A673 (cell line): ENCODE measurements around the gene MAP4K4. TPM values are rescaled to one million over a fixed set of nuclear protein-coding genes. Genes with fewer than 3 reads are reported as not detected.

Experiments used
- BruUV-seq: library from RNA; stranded (reverse); fragments of 400-500 nt; replicated peaks from 2 replicates; lab custom pipeline; 2021; lab: Mats Ljungman, UMichigan
- CTCF ChIA-PET: fragments of 300-600 bp; sonication (Branson Sonifier 250); formaldehyde crosslinking; loops from one replicate; lab custom pipeline; 2022; ENCODE audit warnings: antibody characterized with exemption; lab: Charles Lee
- POLR2A ChIA-PET: fragments of 300-600 bp; sonication (Branson Sonifier 250); formaldehyde crosslinking; loops from one replicate; lab custom pipeline; 2022; ENCODE audit warnings: antibody characterized with exemption; ENCODE audit not compliant: low non-redundant PET; lab: Charles Lee
- DNase-seq: peaks from one replicate; pipeline ENCODE4 v3.0.0-alpha.2; 2015; ENCODE audit warnings: low spot score
- H3K27ac ChIP-seq: fragments of 200-600 bp; sonication (generic); 2 replicates; pipeline ENCODE4 v1.5.1; 2016; ENCODE audit warnings: mixed run types, low read depth, mild to moderate bottlenecking, mixed read lengths, antibody characterized with exemption, low read length; ENCODE audit not compliant: poor library complexity, severe bottlenecking
- H3K27me3 ChIP-seq: fragments of 200-600 bp; sonication (generic); replicated peaks from 2 replicates; pipeline ENCODE4 v1.6.1; 2017; ENCODE audit warnings: mixed run types, low read depth, mild to moderate bottlenecking, mixed read lengths, antibody characterized with exemption, low read length; ENCODE audit not compliant: insufficient read depth, poor library complexity
- H3K36me3 ChIP-seq: fragments of 200-600 bp; sonication (generic); 2 replicates; pipeline ENCODE4 v1.6.1; 2016; ENCODE audit warnings: mixed run types, mild to moderate bottlenecking, mixed read lengths, antibody characterized with exemption, low read length; ENCODE audit not compliant: insufficient read depth, poor library complexity, severe bottlenecking
- H3K4me1 ChIP-seq: fragments of 200-600 bp; sonication (generic); 2 replicates; pipeline ENCODE4 v1.6.1; 2017; ENCODE audit warnings: mixed run types, mild to moderate bottlenecking, mixed read lengths, antibody characterized with exemption, low read length; ENCODE audit not compliant: insufficient read depth, poor library complexity, severe bottlenecking
- H3K4me3 ChIP-seq: fragments of 200-600 bp; sonication (generic); 2 replicates; pipeline ENCODE4 v1.5.1; 2016; ENCODE audit warnings: low read depth, mixed run types, mild to moderate bottlenecking, mixed read lengths, low read length; ENCODE audit not compliant: poor library complexity, severe bottlenecking
- H3K9me3 ChIP-seq: fragments of 200-600 bp; sonication (generic); 2 replicates; pipeline ENCODE4 v1.6.1; 2016; ENCODE audit warnings: mixed run types, low read depth, mild to moderate bottlenecking, mixed read lengths, antibody characterized with exemption, low read length; ENCODE audit not compliant: poor library complexity, severe bottlenecking
- CTCF ChIP-seq: fragments of 300-800, 200-600 bp; sonication (generic); conservative IDR thresholded peaks from 2 replicates; pipeline ENCODE4 v1.5.1; 2017; ENCODE audit warnings: low read depth, mild to moderate bottlenecking, antibody characterized with exemption, low read length, moderate library complexity, mixed read lengths
- EZH2 ChIP-seq: fragments of 200-600 bp; sonication (generic); IDR thresholded peaks from 2 replicates; pipeline ENCODE4 v1.6.1; 2017; ENCODE audit warnings: borderline replicate concordance, low read depth, mild to moderate bottlenecking, mixed read lengths, antibody characterized with exemption, low read length; ENCODE audit not compliant: poor library complexity, severe bottlenecking
- intact Hi-C: fragments of 100-400 bp; cut with micrococcal nuclease; formaldehyde crosslinking; loops from one replicate; pipeline ENCODE4 v1.10.0; 2022; ENCODE audit not compliant: unreplicated experiment
- total RNA-seq: library from RNA; stranded (reverse); gene quantifications from 2 replicates; pipeline ENCODE4 v1.2.3, GENCODE V29; 2021

MAP4K4 gene
- total RNA-seq, 1 experiment from 2014 or later = 157 TPM

GRCh38 chr2:101823859-101824258 is 126.4 kb downstream of the MAP4K4 start:
- BruUV-seq = no TSS peak
- H3K27ac ChIP-seq = no peak overlapping the region

GRCh38 chr2:101826716-101827115 is 129.2 kb downstream of the MAP4K4 start:
- no TSS peak for BruUV-seq
- intact Hi-C loops = no loop called here
- no peak overlapping the region for H3K27ac ChIP-seq
- peaks cover 27% of the 10 kb centered on the region for H3K36me3 ChIP-seq
- no peaks in the 10 kb centered on the region for H3K9me3 ChIP-seq
- no peaks in the 10 kb centered on the region for H3K27me3 ChIP-seq
- TF ChIP-seq EZH2 = no peak
- TF ChIP-seq CTCF = no peak
- no peaks in the 10 kb centered on the region for H3K4me1 ChIP-seq
- ChIA-PET CTCF (no interaction called here), POLR2A (no interaction called here)
- no peak overlapping the region for H3K4me3 ChIP-seq
- no peak for DNase-seq

More at GRCh38 chr2:101823859-101824258, 126.4 kb downstream of the MAP4K4 start:
- Histone ChIP-seq H3K27me3 (no peaks in the 10 kb centered on the region), H3K4me3 (no peak overlapping the region), H3K9me3 (no peaks in the 10 kb centered on the region), H3K36me3 (peaks cover 19% of the 10 kb centered on the region), H3K4me1 (peaks cover 14% of the 10 kb centered on the region)
- CTCF ChIA-PET = interaction anchor here (1.4 kb wide), 1 partner anchor 127 kb away, joined by 6 read pairs; no protein-coding TSS in a partner anchor
- POLR2A ChIA-PET = no interaction called here
- intact Hi-C loops = no loop called here
- no peak for DNase-seq
- TF ChIP-seq CTCF (no peak), EZH2 (no peak)

GRCh38 chr2:101827246-101827645 is 129.7 kb downstream of the MAP4K4 start:
- Histone ChIP-seq H3K27ac (no peak overlapping the region), H3K4me3 (no peak overlapping the region), H3K4me1 (no peaks in the 10 kb centered on the region), H3K36me3 (peaks cover 32% of the 10 kb centered on the region), H3K9me3 (no peaks in the 10 kb centered on the region), H3K27me3 (no peaks in the 10 kb centered on the region)
- intact Hi-C loops = no loop called here
- POLR2A ChIA-PET = no interaction called here
- BruUV-seq = no TSS peak
- CTCF ChIA-PET = no interaction called here
- peak; percentile 26 for DNase-seq
- TF ChIP-seq CTCF (no peak), EZH2 (no peak)
